ENCODE measurements around the gene ECT2. TPM values are rescaled to one million over a fixed set of nuclear protein-coding genes. Genes with fewer than 3 reads are reported as not detected.
"Not testable (repeated sequence)": the region's sequence is repeated elsewhere in the genome, so short reads cannot be mapped to it uniquely, and the experiment has no call there.

Gene ECT2, protein sequence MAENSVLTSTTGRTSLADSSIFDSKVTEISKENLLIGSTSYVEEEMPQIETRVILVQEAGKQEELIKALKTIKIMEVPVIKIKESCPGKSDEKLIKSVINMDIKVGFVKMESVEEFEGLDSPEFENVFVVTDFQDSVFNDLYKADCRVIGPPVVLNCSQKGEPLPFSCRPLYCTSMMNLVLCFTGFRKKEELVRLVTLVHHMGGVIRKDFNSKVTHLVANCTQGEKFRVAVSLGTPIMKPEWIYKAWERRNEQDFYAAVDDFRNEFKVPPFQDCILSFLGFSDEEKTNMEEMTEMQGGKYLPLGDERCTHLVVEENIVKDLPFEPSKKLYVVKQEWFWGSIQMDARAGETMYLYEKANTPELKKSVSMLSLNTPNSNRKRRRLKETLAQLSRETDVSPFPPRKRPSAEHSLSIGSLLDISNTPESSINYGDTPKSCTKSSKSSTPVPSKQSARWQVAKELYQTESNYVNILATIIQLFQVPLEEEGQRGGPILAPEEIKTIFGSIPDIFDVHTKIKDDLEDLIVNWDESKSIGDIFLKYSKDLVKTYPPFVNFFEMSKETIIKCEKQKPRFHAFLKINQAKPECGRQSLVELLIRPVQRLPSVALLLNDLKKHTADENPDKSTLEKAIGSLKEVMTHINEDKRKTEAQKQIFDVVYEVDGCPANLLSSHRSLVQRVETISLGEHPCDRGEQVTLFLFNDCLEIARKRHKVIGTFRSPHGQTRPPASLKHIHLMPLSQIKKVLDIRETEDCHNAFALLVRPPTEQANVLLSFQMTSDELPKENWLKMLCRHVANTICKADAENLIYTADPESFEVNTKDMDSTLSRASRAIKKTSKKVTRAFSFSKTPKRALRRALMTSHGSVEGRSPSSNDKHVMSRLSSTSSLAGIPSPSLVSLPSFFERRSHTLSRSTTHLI
- 10 to 100 TPM; 10.3 to 12.1 TPM for total RNA-seq

DNA sequence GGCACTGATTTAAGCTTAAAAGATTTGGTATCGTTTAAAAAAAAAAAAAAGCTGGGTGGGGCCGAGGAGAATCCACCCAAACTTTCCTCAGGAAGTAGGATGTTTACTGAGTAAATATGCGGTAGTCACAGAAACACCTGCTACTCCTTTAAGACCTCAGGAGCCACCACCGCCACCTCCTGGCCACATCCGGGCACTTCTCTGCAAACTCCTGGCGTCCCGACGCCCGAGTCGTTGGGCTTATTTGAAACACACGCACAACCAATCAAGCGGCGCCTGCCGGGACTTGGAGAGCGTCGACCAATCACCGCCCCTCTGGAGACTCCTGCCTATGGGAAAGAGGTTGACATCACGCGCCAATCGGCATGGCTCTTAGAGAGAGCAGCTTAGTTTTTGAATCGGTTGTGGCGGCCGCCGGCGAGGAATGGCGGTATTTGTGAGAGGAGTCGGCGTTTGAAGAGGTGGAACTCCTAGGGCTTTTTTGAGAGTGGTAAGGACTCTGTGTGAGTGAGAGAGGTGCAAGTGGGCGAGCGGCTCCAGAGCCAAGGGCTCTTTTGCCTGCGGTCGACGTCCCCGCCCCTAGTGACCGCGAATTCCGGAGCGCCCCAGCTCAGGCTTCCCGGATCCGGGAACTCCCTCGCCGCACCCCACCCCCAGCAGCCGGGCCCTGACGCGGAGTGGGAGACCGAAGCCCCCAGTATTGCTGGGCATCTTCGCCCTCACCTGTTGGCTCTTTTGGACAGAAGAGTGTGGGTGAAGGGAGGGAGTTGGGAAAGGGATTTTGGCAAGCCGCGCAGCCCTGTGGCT is at the start of gene ECT2:
ECT2 (plus strand) TSS at position 359 of the 807 bp plus-strand sequence. CDS start 3,805 bp downstream, outside the sequence.
- peak; percentile 99 for DNase-seq (ENCODE audit: low spot score)
- under 1% methylated on average over 49 of the region's 49 CpGs for whole genome bisulfite sequencing
- Histone ChIP-seq H3K9me3 (no peaks in the 10 kb centered on the region), H3K4me1 (replicated peaks) (no peaks in the 10 kb centered on the region), H3K4me3 (peak within 1 kb of the TSS; percentile 55 to 63), H3K36me3 (no peaks in the 10 kb centered on the region), H3K27ac (peak within 1 kb of the TSS; percentile 59 to 65), H3K27me3 (replicated peaks; ENCODE audit: insufficient read depth) (no peaks in the 10 kb centered on the region)
- intact Hi-C loops (cut with DNase I), result no loop called here
- TF ChIP-seq POLR2A (IDR thresholded peaks at IDR 0.05), result peak; percentile 52
- TF ChIP-seq POLR2AphosphoS5 (IDR thresholded peaks at IDR 0.05), result peak; percentile 94
- TF ChIP-seq, protein P1, sequence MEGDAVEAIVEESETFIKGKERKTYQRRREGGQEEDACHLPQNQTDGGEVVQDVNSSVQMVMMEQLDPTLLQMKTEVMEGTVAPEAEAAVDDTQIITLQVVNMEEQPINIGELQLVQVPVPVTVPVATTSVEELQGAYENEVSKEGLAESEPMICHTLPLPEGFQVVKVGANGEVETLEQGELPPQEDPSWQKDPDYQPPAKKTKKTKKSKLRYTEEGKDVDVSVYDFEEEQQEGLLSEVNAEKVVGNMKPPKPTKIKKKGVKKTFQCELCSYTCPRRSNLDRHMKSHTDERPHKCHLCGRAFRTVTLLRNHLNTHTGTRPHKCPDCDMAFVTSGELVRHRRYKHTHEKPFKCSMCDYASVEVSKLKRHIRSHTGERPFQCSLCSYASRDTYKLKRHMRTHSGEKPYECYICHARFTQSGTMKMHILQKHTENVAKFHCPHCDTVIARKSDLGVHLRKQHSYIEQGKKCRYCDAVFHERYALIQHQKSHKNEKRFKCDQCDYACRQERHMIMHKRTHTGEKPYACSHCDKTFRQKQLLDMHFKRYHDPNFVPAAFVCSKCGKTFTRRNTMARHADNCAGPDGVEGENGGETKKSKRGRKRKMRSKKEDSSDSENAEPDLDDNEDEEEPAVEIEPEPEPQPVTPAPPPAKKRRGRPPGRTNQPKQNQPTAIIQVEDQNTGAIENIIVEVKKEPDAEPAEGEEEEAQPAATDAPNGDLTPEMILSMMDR (IDR thresholded peaks at IDR 0.05), result peak; percentile 41 to 89 (median 74)

DNA sequence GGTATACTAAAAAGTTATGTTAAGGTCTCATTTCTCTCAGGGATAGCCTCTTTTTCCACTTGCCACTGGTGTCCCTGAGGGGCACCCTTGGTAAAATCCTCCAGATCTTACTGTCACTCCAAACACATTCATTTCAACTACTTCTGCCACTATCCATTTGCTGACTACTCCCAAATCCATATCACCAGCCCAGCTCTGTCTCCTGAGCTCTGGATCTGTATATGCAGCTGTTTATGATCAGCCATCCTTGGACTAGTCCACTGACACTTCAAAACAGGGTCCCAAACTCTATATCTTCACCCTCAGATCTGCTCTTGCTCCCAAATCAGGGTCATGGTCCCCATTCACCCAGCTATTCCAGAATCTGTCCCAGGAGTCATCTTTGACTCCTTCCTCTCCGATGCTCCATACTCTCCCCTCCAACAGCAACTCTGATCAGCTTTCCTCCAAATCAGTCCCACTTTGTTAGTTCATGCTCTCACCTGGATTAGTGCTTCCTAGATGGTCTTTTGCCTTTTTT is 49.5 kb upstream of the ECT2 start:
- WGBS, result 96% methylated on average over 1 of the region's 1 CpG

DNA sequence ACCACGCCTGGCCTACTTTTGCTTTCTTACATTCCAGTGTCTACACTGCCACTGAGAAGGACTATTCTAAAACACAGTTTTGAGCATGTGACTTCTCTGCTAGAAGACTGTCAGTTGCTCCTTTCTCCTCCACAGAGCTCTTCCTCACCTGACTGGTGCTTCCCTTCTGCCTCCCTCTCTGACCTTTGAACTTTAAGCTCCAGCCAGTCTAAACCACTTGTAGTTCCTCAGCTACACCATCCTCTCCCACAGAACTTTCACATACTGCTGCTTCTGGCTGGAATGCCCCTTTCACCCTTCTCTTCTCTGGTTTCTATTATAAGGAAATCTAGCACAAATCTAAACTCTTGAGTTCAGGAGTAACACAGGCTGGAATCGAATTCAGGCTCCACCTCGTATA is 48.8 kb upstream of the ECT2 start:
- H3K4me1 ChIP-seq (replicated peaks), result no peaks in the 10 kb centered on the region
- WGBS, result 94% methylated on average over 3 of the region's 3 CpGs
- H3K36me3 ChIP-seq, result no peaks in the 10 kb centered on the region
- no peak overlapping the region for H3K4me3 ChIP-seq
- no peaks in the 10 kb centered on the region for H3K27me3 ChIP-seq (replicated peaks; ENCODE audit: insufficient read depth)
- DNase-seq (ENCODE audit: low spot score), result no peak
- no peaks in the 10 kb centered on the region for H3K9me3 ChIP-seq
- H3K27ac ChIP-seq, result no peak overlapping the region
- TF ChIP-seq, protein P1 (IDR thresholded peaks at IDR 0.05), result no peak
- no peak for TF ChIP-seq POLR2A (IDR thresholded peaks at IDR 0.05)
- no peak for TF ChIP-seq POLR2AphosphoS5 (IDR thresholded peaks at IDR 0.05)
- intact Hi-C loops (cut with DNase I), result no loop called here

More for the DNA sequence above, 49.5 kb upstream of the ECT2 start:
- no peaks in the 10 kb centered on the region for H3K9me3 ChIP-seq
- no peaks in the 10 kb centered on the region for H3K4me1 ChIP-seq (replicated peaks)
- no peaks in the 10 kb centered on the region for H3K36me3 ChIP-seq
- H3K27me3 ChIP-seq (replicated peaks; ENCODE audit: insufficient read depth), result no peaks in the 10 kb centered on the region
- DNase-seq (ENCODE audit: low spot score), result no peak
- no peak overlapping the region for H3K4me3 ChIP-seq
- no peak overlapping the region for H3K27ac ChIP-seq
- no peak for TF ChIP-seq POLR2A (IDR thresholded peaks at IDR 0.05)
- TF ChIP-seq POLR2AphosphoS5 (IDR thresholded peaks at IDR 0.05), result no peak
- TF ChIP-seq, protein P1 (IDR thresholded peaks at IDR 0.05), result no peak
- intact Hi-C loops (cut with DNase I), result no loop called here

DNA sequence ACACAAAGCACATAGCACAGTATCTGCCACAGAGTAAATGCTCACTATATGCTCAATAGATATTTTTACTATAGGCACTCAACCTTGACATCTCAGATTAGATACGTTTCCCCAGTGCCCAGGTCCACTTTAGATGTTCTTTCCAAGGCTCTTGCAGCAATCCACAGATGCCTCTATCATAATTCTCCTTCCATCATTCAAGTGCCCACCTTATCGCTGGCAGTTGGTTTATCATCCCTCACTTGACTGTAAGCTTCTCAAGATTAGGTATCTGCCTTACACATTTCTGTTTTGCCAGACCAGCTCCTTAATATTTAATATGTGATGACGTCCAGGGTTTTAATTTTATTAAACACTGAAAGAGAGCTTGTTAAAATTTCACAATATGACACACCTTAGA is 48.3 kb upstream of the ECT2 start:
- 74% methylated on average over 3 of the region's 3 CpGs for WGBS
- Histone ChIP-seq H3K4me3 (no peak overlapping the region), H3K27ac (no peak overlapping the region), H3K9me3 (no peaks in the 10 kb centered on the region), H3K36me3 (no peaks in the 10 kb centered on the region), H3K27me3 (replicated peaks; ENCODE audit: insufficient read depth) (no peaks in the 10 kb centered on the region), H3K4me1 (replicated peaks) (no peaks in the 10 kb centered on the region)
- intact Hi-C loops (cut with DNase I), result no loop called here
- TF ChIP-seq POLR2AphosphoS5 (IDR thresholded peaks at IDR 0.05) (no peak), POLR2A (IDR thresholded peaks at IDR 0.05) (no peak)
- TF ChIP-seq, protein P1 (IDR thresholded peaks at IDR 0.05), result no peak
- no peak for DNase-seq (ENCODE audit: low spot score)

DNA sequence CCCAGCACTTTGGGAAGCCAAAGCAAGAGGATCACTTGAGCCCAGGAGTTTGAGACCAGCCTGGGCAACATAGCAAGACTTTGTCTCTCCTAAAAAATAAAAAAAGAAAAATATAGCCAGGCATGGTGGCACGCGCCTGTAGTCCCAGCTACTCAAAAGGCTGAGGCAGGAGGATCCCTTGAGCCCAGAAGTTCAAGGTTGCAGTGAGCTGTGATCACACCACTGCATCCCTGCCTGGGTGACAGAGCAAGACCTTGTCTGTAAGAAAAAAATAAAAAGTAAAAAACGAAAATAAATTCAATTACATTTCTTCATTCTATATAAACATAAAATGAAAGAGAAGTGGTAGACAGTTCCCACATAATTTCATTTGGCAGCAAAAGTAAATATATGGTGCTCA is 47.8 kb upstream of the ECT2 start:
- H3K27me3 ChIP-seq (replicated peaks; ENCODE audit: insufficient read depth); H3K27ac ChIP-seq; H3K36me3 ChIP-seq; H3K9me3 ChIP-seq; intact Hi-C loops (cut with DNase I); H3K4me1 ChIP-seq (replicated peaks); DNase-seq (ENCODE audit: low spot score); H3K4me3 ChIP-seq: not testable (repeated sequence)
- WGBS, result 88% methylated on average over 3 of the region's 3 CpGs
